ENCODE measurements around the gene RUVBL1.

- TF ChIP-seq, protein P1, sequence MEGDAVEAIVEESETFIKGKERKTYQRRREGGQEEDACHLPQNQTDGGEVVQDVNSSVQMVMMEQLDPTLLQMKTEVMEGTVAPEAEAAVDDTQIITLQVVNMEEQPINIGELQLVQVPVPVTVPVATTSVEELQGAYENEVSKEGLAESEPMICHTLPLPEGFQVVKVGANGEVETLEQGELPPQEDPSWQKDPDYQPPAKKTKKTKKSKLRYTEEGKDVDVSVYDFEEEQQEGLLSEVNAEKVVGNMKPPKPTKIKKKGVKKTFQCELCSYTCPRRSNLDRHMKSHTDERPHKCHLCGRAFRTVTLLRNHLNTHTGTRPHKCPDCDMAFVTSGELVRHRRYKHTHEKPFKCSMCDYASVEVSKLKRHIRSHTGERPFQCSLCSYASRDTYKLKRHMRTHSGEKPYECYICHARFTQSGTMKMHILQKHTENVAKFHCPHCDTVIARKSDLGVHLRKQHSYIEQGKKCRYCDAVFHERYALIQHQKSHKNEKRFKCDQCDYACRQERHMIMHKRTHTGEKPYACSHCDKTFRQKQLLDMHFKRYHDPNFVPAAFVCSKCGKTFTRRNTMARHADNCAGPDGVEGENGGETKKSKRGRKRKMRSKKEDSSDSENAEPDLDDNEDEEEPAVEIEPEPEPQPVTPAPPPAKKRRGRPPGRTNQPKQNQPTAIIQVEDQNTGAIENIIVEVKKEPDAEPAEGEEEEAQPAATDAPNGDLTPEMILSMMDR (conservative IDR thresholded peaks at IDR 0.05; ENCODE audit: low read depth, low read length) = no peak
- TF ChIP-seq RCOR1 (IDR thresholded peaks at IDR 0.05; ENCODE audit: insufficient replicate concordance, low read length) = no peak
Measured at GRCh38 chr3:128163432-128163831, 39.8 kb upstream of the RUVBL1 start.

Measured in IMR-90 (cell line).